BLaER1 (cell line): Measurements from ENCODE around the gene UTP20.
"Not testable (repeated sequence)": the region's sequence is repeated elsewhere in the genome, so short reads cannot be mapped to it uniquely, and the experiment has no call there.

Experiments
- H3K27ac ChIP-seq: shearing (Covaris generic); formaldehyde crosslinking; 2 replicates; pipeline ENCODE4 v1.8.1; 2022
- H3K27me3 ChIP-seq: shearing (Covaris generic); formaldehyde crosslinking; 2 replicates; pipeline ENCODE4 v1.8.1; 2022
- H3K36me3 ChIP-seq: shearing (Covaris generic); formaldehyde crosslinking; 2 replicates; pipeline ENCODE4 v1.8.1; 2022
- H3K4me1 ChIP-seq: shearing (Covaris generic); formaldehyde crosslinking; 2 replicates; pipeline ENCODE4 v1.8.1; 2022
- H3K4me2 ChIP-seq: shearing (Covaris generic); formaldehyde crosslinking; 2 replicates; pipeline ENCODE4 v1.8.1; 2022
- H3K4me3 ChIP-seq: shearing (Covaris generic); formaldehyde crosslinking; 2 replicates; pipeline ENCODE4 v1.8.1; 2022
- H3K9ac ChIP-seq: shearing (Covaris generic); formaldehyde crosslinking; 2 replicates; pipeline ENCODE4 v1.8.1; 2022
- H3K9me3 ChIP-seq: shearing (Covaris generic); formaldehyde crosslinking; 2 replicates; pipeline ENCODE4 v1.8.1; 2022
- H4K20me1 ChIP-seq: shearing (Covaris generic); formaldehyde crosslinking; 2 replicates; pipeline ENCODE4 v1.8.1; 2022
- Cebpa-rat ChIP-seq: shearing (Covaris generic); IDR thresholded peaks from 2 replicates; pipeline ENCODE4 v1.8.1; 2022

Gene UTP20

GRCh38 chr12:101361455-101361854, 81.5 kb downstream of the UTP20 start:
- H3K4me3 ChIP-seq = no peak overlapping the region
- no peak overlapping the region for H3K27ac ChIP-seq
- peaks cover 94% of the 10 kb centered on the region for H3K36me3 ChIP-seq
- no peaks in the 10 kb centered on the region for H3K27me3 ChIP-seq
- no peaks in the 10 kb centered on the region for H3K4me1 ChIP-seq
- no peak overlapping the region for H3K9ac ChIP-seq
- no peaks in the 10 kb centered on the region for H4K20me1 ChIP-seq
- no peaks in the 10 kb centered on the region for H3K9me3 ChIP-seq
- no peak for TF ChIP-seq Cebpa-rat
- no peak overlapping the region for H3K4me2 ChIP-seq

GRCh38 chr12:101368016-101368415, 88.1 kb downstream of the UTP20 start:
- Histone ChIP-seq H3K4me2 (no peak overlapping the region), H3K9ac (no peak overlapping the region), H4K20me1 (no peaks in the 10 kb centered on the region), H3K4me1 (no peaks in the 10 kb centered on the region), H3K4me3 (no peak overlapping the region), H3K36me3 (peaks cover 97% of the 10 kb centered on the region), H3K27ac (no peak overlapping the region), H3K27me3 (no peaks in the 10 kb centered on the region), H3K9me3 (no peaks in the 10 kb centered on the region)
- TF ChIP-seq Cebpa-rat = no peak

DNA sequence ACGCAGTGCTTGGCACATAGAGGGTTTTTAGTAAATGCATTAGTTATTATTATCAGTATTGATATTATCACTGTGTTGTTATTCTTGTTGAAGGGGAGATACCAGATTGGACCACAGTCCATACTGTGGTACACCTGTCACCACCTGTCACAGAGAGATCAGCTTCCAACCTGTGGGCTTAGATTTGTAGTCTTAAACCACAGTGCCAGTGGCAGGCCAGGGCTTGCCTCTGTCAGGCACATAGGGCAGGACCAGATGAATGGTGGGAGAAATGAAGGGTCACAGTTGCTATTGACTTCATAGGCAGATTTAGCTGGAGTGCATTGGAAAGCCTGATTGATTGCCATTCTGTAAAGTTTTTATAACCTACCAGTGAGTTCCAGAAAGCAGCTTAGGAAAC, 92.5 kb downstream of the UTP20 start:
- no peak for TF ChIP-seq Cebpa-rat
- no peaks in the 10 kb centered on the region for H3K27me3 ChIP-seq
- no peak overlapping the region for H3K9ac ChIP-seq
- H3K9me3 ChIP-seq = no peaks in the 10 kb centered on the region
- H3K4me3 ChIP-seq = no peak overlapping the region
- no peaks in the 10 kb centered on the region for H4K20me1 ChIP-seq
- H3K4me2 ChIP-seq = no peak overlapping the region
- H3K4me1 ChIP-seq = no peaks in the 10 kb centered on the region
- no peak overlapping the region for H3K27ac ChIP-seq
- peaks cover 87% of the 10 kb centered on the region for H3K36me3 ChIP-seq

DNA sequence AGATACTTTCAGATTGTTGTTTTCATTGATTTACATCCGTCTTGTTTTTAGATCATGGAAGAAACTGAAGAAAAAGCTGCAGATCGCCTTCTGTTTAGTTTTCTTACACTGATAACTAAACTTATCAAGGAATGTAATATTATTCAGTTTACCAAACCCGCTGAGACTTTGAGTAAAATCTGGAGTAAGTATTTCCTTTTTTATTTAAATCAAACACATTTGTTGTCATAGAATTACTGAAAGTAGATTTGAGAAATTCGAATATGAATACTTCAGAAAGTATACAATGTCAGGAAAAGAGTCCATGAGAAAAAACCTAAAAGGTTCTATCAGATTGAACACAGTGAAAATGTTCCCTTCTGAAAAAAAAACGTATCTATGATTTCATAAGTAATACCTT, 95.7 kb downstream of the UTP20 start:
- no peaks in the 10 kb centered on the region for H3K27me3 ChIP-seq
- no peak overlapping the region for H3K27ac ChIP-seq
- H3K9ac ChIP-seq = no peak overlapping the region
- no peaks in the 10 kb centered on the region for H3K4me1 ChIP-seq
- TF ChIP-seq Cebpa-rat = no peak
- H3K4me2 ChIP-seq = no peak overlapping the region
- no peaks in the 10 kb centered on the region for H4K20me1 ChIP-seq
- H3K36me3 ChIP-seq = peaks cover 88% of the 10 kb centered on the region
- H3K9me3 ChIP-seq = no peaks in the 10 kb centered on the region
- no peak overlapping the region for H3K4me3 ChIP-seq

- Histone ChIP-seq H4K20me1 (no peaks in the 10 kb centered on the region), H3K36me3 (peaks cover 91% of the 10 kb centered on the region), H3K9ac (no peak overlapping the region), H3K27ac (no peak overlapping the region), H3K4me2 (no peak overlapping the region), H3K4me1 (no peaks in the 10 kb centered on the region), H3K27me3 (no peaks in the 10 kb centered on the region), H3K4me3 (no peak overlapping the region), H3K9me3 (no peaks in the 10 kb centered on the region)
- TF ChIP-seq Cebpa-rat = no peak
Observed at GRCh38 chr12:101379149-101379548, 99.2 kb downstream of the UTP20 start.

GRCh38 chr12:101391181-101391580, 111.3 kb downstream of the UTP20 start:
- H4K20me1 ChIP-seq, H3K9me3 ChIP-seq, H3K4me3 ChIP-seq, H3K4me2 ChIP-seq, H3K27ac ChIP-seq, H3K4me1 ChIP-seq, H3K27me3 ChIP-seq, H3K9ac ChIP-seq: not testable (repeated sequence)
- H3K36me3 ChIP-seq = peaks cover 56% of the 10 kb centered on the region

DNA sequence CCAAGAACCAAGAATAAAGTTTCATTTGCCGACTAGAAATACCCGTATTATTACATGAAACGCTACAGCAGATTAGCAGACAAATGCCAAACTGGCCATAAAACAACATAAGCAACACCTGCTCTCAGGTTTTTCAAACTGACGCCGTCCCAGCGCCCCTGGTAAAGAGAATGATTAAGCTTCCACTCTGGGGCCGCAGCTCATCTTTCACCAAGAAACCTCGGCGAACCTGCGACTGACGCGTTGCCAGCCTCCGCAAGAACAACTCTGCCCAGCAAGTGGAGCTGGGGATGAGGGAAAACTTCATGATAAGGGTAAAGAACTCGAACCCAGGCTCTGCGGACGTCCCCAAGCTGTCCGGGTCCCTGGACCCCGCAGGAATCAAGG, 127.1 kb downstream of the UTP20 start:
- TF ChIP-seq Cebpa-rat = no peak
- peak overlapping the region; percentile 94 for H3K4me3 ChIP-seq
- peak overlapping the region; percentile 98 for H3K27ac ChIP-seq
- H3K9ac ChIP-seq = peak overlapping the region; percentile 96
- H3K4me1 ChIP-seq = peaks cover 27% of the 10 kb centered on the region
- peaks cover 10% of the 10 kb centered on the region for H3K36me3 ChIP-seq
- peaks cover 48% of the 10 kb centered on the region for H4K20me1 ChIP-seq
- peak overlapping the region; percentile 91 for H3K4me2 ChIP-seq
- H3K9me3 ChIP-seq = no peaks in the 10 kb centered on the region
- no peaks in the 10 kb centered on the region for H3K27me3 ChIP-seq

- Histone ChIP-seq H3K4me3 (peak within 1 kb of the TSS; percentile 94), H4K20me1 (peaks cover 42% of the 10 kb centered on the region), H3K4me1 (peaks cover 27% of the 10 kb centered on the region), H3K27me3 (no peaks in the 10 kb centered on the region), H3K27ac (peak within 1 kb of the TSS; percentile 98), H3K9me3 (no peaks in the 10 kb centered on the region), H3K9ac (peak within 1 kb of the TSS; percentile 96), H3K4me2 (peak within 1 kb of the TSS; percentile 91), H3K36me3 (peaks cover 4% of the 10 kb centered on the region; the same call in 1 of the 2 replicates)
- no peak for TF ChIP-seq Cebpa-rat
Observed at GRCh38 chr12:101407436-101408345, 127.8 kb downstream of the UTP20 start, which contains the start of gene ARL1. Gene ARL1, minus strand, starts transcription at chr12:101407772. Its CDS starts 127 bp downstream, at chr12:101407645.

DNA sequence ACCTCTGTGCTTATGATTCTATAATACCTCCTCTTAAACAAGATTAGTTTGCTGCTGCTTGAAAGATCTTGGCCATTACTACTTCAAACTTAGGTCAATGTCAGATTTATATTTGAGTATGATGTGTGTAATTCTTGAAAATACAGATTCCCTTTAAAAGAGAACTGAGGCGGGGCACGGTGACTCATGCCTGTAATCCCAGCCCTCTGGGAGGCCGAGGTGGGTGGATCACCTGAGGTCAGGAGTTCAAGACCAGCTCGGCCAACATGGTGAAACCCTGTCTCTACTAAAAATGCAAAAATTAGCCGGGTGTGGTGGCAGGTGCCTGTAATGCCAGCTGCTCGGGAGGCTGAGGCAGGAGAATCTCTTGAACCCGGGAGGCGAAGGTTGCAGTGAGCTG, 130.3 kb downstream of the UTP20 start:
- H3K27me3 ChIP-seq, H3K4me3 ChIP-seq, H3K9ac ChIP-seq, H3K36me3 ChIP-seq, H3K9me3 ChIP-seq, H3K27ac ChIP-seq, H3K4me2 ChIP-seq: not testable (repeated sequence)
- Histone ChIP-seq H4K20me1 (peaks cover 20% of the 10 kb centered on the region), H3K4me1 (peaks cover 27% of the 10 kb centered on the region)

- H3K4me1 ChIP-seq = no peaks in the 10 kb centered on the region
- no peak overlapping the region for H3K4me2 ChIP-seq
- no peaks in the 10 kb centered on the region for H3K27me3 ChIP-seq
- H3K4me3 ChIP-seq = no peak overlapping the region
- H3K36me3 ChIP-seq = no peaks in the 10 kb centered on the region
- no peaks in the 10 kb centered on the region for H3K9me3 ChIP-seq
- no peak overlapping the region for H3K27ac ChIP-seq
- no peaks in the 10 kb centered on the region for H4K20me1 ChIP-seq
- TF ChIP-seq Cebpa-rat = no peak
- H3K9ac ChIP-seq = no peak overlapping the region
Observed at GRCh38 chr12:101414533-101415119, 134.7 kb downstream of the UTP20 start.
